Measurements from ENCODE around the gene RTN1.

DNA sequence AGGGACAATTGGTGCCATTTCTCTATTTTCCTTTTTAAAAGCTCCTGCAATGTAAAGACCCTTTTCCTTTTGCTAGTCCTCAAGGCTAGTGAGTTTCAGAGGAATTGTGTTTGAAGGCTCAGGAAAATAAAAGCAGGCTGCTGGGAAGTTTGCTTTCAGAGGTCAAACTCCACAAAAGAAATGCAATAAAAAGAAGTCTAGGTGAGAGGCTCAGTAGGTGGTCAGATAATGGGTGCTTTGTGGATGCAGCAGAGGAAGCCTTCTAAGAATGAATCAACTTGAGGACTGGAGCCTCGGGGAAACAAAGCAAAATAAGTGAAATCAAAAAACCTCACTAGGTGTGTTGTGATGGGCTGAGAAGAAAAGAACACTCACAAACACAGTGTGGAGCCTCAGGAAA lies 304.3 kb downstream of the RTN1 start:
- TF ChIP-seq, protein P1, sequence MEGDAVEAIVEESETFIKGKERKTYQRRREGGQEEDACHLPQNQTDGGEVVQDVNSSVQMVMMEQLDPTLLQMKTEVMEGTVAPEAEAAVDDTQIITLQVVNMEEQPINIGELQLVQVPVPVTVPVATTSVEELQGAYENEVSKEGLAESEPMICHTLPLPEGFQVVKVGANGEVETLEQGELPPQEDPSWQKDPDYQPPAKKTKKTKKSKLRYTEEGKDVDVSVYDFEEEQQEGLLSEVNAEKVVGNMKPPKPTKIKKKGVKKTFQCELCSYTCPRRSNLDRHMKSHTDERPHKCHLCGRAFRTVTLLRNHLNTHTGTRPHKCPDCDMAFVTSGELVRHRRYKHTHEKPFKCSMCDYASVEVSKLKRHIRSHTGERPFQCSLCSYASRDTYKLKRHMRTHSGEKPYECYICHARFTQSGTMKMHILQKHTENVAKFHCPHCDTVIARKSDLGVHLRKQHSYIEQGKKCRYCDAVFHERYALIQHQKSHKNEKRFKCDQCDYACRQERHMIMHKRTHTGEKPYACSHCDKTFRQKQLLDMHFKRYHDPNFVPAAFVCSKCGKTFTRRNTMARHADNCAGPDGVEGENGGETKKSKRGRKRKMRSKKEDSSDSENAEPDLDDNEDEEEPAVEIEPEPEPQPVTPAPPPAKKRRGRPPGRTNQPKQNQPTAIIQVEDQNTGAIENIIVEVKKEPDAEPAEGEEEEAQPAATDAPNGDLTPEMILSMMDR (IDR thresholded peaks at IDR 0.05; ENCODE audit: poor library complexity, severe bottlenecking): no peak
- TF ChIP-seq, protein P2, sequence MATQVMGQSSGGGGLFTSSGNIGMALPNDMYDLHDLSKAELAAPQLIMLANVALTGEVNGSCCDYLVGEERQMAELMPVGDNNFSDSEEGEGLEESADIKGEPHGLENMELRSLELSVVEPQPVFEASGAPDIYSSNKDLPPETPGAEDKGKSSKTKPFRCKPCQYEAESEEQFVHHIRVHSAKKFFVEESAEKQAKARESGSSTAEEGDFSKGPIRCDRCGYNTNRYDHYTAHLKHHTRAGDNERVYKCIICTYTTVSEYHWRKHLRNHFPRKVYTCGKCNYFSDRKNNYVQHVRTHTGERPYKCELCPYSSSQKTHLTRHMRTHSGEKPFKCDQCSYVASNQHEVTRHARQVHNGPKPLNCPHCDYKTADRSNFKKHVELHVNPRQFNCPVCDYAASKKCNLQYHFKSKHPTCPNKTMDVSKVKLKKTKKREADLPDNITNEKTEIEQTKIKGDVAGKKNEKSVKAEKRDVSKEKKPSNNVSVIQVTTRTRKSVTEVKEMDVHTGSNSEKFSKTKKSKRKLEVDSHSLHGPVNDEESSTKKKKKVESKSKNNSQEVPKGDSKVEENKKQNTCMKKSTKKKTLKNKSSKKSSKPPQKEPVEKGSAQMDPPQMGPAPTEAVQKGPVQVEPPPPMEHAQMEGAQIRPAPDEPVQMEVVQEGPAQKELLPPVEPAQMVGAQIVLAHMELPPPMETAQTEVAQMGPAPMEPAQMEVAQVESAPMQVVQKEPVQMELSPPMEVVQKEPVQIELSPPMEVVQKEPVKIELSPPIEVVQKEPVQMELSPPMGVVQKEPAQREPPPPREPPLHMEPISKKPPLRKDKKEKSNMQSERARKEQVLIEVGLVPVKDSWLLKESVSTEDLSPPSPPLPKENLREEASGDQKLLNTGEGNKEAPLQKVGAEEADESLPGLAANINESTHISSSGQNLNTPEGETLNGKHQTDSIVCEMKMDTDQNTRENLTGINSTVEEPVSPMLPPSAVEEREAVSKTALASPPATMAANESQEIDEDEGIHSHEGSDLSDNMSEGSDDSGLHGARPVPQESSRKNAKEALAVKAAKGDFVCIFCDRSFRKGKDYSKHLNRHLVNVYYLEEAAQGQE (IDR thresholded peaks at IDR 0.05; ENCODE audit: borderline replicate concordance): no peak
- TF ChIP-seq EP300 (conservative IDR thresholded peaks at IDR 0.05; ENCODE audit: poor library complexity, severe bottlenecking) (no peak), POLR2AphosphoS5 (IDR thresholded peaks at IDR 0.05) (no peak)

All from neural cell (in vitro differentiated cells).